IPS-NIHi11 (cell line): ENCODE measurements around the gene NOL4.

Experiments
- DNase-seq: peaks from one replicate; pipeline ENCODE4 v3.0.0; 2012; ENCODE audit warnings: mixed read lengths, low spot score

Gene NOL4

DNA sequence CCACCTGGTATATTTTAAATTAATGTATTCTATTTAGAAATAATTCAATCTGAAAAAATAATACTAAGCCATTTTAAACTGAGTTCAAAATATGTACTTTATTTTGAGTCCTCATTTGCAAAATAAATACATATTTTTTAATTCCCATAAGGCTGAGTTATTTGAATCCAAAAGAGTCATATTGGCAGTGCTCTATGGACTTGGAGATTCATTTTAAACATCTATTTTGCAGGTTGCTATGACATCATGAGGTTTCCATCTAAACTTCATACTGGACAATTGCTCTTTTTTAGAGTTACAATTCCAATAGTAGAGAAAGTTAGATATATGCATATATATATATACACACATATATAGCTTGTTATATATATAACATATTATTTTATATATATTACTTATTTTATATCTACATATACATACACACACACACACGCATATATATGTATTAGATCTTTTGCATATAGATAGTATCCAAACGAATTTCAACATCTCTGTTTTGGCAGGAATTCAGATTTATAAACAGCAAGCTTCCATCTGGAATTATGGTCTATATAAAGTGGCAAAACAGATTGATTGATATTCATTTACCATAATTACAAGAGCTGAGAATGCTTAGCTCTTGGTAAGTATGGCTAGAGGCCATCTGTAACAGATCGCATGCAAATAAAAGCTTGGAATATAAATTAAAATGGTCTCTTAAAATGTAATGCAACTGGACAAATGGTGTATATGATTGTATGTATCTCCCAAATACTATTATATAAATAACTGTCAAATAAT is 34.9 kb downstream of the NOL4 start:
- no peak for DNase-seq
